H1 (cell line): ENCODE measurements around the gene NOLC1. TPM values are rescaled to one million over a fixed set of nuclear protein-coding genes. Genes with fewer than 3 reads are reported as not detected.

Experiments
- CBX5 ChIP-seq: fragments of 300-800, 300-1000 bp; sonication (generic); IDR thresholded peaks from 2 replicates; pipeline ENCODE4 v1.7.1; 2016; ENCODE audit warnings: antibody characterized with exemption, low read length, low read depth
- EZH2 ChIP-seq: fragments of 200-600 bp; sonication (generic); IDR thresholded peaks from 2 replicates; pipeline ENCODE4 v1.7.1; 2012; ENCODE audit warnings: low read depth, mild to moderate bottlenecking, moderate library complexity, low read length, inconsistent platforms; ENCODE audit not compliant: severe bottlenecking
- POLR2A ChIP-seq, 2 experiments: IDR thresholded peaks; 1 replicate in 1 of 2; 2 replicates in 1 of 2; pipeline ENCODE4 v1.6.1; 2011; ENCODE audit warnings: low read depth in 2 of 2, low read length in 2 of 2, mild to moderate bottlenecking in 2 of 2; ENCODE audit errors: control extremely low read depth in 1 of 2
- SUZ12 ChIP-seq: fragments of 200-600 bp; sonication (generic); IDR thresholded peaks from 2 replicates; pipeline ENCODE4 v1.6.1; 2012; ENCODE audit warnings: mild to moderate bottlenecking, inconsistent platforms, low read length, moderate library complexity, mixed read lengths
- polyA plus RNA-seq, 7 experiments: library from polyadenylated mRNA; depleted of rRNA in 3 of 7; stranded (reverse) in 5 of 7; unstranded in 2 of 7; fragments of >200 nt in 5 of 7; fragments of 200-250 nt in 2 of 7; gene quantifications; 1 replicate in 5 of 7; 2 replicates in 1 of 7; 4 replicates in 1 of 7; pipeline versions ENCODE4 v1.2.1 to v1.2.3, GENCODE V29; 2011 to 2013; ENCODE audit warnings: missing spikeins in 2 of 7, mixed read lengths in 2 of 7
- total RNA-seq: library from RNA; stranded (reverse); fragmentation: NEBNext Ultra II Directional; extraction: Animal tissue kit (Norgen Biotek cat#: 25700); gene quantifications from 2 replicates; pipeline ENCODE4 v1.2.1, GENCODE V29; 2021

NOLC1 gene
- total and polyA plus RNA-seq, 2 of the 8 experiments (the other 6 are each of a cell fraction or from before 2014, with no cell fraction given): 86.3 to 191 TPM

DNA sequence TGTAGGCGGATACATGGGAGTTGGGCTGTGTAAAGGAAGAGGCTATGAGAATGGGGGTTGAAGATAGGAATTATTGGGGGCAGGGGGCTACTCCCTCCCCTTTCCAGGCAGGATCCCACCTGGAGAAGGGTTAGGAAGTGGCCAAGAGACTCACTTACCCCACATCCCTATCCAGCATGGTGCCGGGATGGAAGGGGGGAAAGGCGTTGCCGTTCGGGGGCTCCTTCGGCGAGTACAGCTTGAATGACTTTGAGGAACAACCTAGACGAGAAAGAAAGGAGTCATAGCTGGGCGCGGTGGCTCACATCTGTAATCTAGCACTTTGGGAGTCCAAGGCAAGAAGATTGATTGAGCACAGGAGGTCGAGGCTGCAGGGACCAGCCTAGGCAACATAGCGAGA, 40.9 kb upstream of the NOLC1 start (continued):
- no peak for TF ChIP-seq CBX5
- TF ChIP-seq EZH2: no peak
- TF ChIP-seq SUZ12: no peak
- no peak for TF ChIP-seq POLR2A (IDR thresholded peaks at IDR 0.05; ENCODE audit: control extremely low read depth in 1 of 2, low read depth in 2 of 2, low read length in 2 of 2)
- TF ChIP-seq, all 59 proteins: peak for 0
